Liver (tissue), 3 donors: ENCODE results near the gene RASA3.

Experiments used
- EGR1 ChIP-seq, 2 donors: IDR thresholded peaks; 2 replicates each; pipeline ENCODE4 v1.6.1; 2016 to 2018; ENCODE audit warnings: antibody characterized with exemption in 2 of 2, low read depth in 2 of 2
- GABPA ChIP-seq, 2 donors: IDR thresholded peaks in 1 of 2; conservative IDR thresholded peaks in 1 of 2; 2 replicates each; pipeline ENCODE4 v1.6.1; 2016; ENCODE audit warnings: antibody characterized with exemption in 2 of 2, mild to moderate bottlenecking in 1 of 2, moderate library complexity in 1 of 2
- JUND ChIP-seq, 2 donors: IDR thresholded peaks; 2 replicates each; pipeline ENCODE4 v1.6.1; 2016; ENCODE audit warnings: antibody characterized with exemption in 2 of 2
- RAD21 ChIP-seq, 2 donors: IDR thresholded peaks; 2 replicates each; pipeline ENCODE4 v1.6.1; 2016; ENCODE audit warnings: antibody characterized with exemption in 2 of 2, mild to moderate bottlenecking in 2 of 2
- RXRA ChIP-seq, 2 donors: IDR thresholded peaks; 2 replicates each; pipeline ENCODE4 v1.6.1; 2017 to 2018; ENCODE audit warnings: antibody characterized with exemption in 2 of 2, mild to moderate bottlenecking in 1 of 2
- SP1 ChIP-seq: IDR thresholded peaks from 2 replicates; pipeline ENCODE4 v1.6.1; 2018; ENCODE audit warnings: antibody characterized with exemption, mild to moderate bottlenecking
- TAF1 ChIP-seq: conservative IDR thresholded peaks from 2 replicates; pipeline ENCODE4 v1.6.1; 2016; ENCODE audit warnings: antibody characterized with exemption, mild to moderate bottlenecking
- YY1 ChIP-seq: IDR thresholded peaks from 2 replicates; pipeline ENCODE4 v1.6.1; 2016; ENCODE audit warnings: antibody characterized with exemption, mild to moderate bottlenecking
- TF ChIP-seq, protein P1 (sequence below): IDR thresholded peaks from 2 replicates; pipeline ENCODE4 v1.6.1; 2016; ENCODE audit warnings: antibody characterized with exemption
- TF ChIP-seq, protein P2 (sequence below): fragments of 150-350 bp; IDR thresholded peaks from 2 replicates; pipeline ENCODE4 v1.5.1; 2017; ENCODE audit warnings: improper control_type of control experiment, low read depth, low read length; ENCODE audit not compliant: missing input control
- TF ChIP-seq, protein P3 (sequence below): IDR thresholded peaks from 2 replicates; pipeline ENCODE4 v1.6.1; 2016; ENCODE audit warnings: antibody characterized with exemption, mild to moderate bottlenecking
- donor health status: healthy.
- donor health status: healthy.

DNA sequence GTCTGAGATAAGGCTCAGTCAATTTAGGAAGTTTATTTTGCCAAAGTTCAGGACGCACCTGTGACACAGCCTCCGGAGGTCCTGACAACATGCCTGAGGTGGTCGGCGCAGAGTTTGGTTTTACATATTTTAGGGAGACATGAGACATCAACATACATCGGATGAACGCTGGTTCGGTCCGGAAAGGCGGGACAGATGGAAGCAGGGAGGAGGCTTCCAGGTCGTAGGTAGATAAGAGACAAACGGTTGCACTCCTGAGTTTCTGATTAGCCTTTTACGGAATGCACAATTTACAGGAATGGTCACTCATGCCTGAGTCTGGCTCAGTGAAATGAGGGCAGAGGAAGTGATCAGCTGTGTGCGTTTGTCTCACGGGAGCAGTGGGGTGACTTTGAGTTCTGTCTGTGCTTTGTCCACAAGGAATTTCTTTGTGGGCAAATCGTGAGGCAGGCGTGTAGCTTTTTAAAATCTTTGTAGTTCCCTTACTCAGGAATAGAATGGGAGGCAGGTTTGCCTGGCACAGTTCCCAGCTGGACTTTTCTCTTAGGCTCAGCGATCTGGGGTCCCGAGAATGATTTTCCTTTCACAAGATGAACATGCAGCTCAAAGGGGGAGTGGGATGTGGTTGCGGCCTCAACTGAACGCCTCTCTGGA is 194.8 kb downstream of the RASA3 start:
- TF ChIP-seq, protein P1, sequence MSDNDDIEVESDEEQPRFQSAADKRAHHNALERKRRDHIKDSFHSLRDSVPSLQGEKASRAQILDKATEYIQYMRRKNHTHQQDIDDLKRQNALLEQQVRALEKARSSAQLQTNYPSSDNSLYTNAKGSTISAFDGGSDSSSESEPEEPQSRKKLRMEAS: no peak
- TF ChIP-seq, protein P2, sequence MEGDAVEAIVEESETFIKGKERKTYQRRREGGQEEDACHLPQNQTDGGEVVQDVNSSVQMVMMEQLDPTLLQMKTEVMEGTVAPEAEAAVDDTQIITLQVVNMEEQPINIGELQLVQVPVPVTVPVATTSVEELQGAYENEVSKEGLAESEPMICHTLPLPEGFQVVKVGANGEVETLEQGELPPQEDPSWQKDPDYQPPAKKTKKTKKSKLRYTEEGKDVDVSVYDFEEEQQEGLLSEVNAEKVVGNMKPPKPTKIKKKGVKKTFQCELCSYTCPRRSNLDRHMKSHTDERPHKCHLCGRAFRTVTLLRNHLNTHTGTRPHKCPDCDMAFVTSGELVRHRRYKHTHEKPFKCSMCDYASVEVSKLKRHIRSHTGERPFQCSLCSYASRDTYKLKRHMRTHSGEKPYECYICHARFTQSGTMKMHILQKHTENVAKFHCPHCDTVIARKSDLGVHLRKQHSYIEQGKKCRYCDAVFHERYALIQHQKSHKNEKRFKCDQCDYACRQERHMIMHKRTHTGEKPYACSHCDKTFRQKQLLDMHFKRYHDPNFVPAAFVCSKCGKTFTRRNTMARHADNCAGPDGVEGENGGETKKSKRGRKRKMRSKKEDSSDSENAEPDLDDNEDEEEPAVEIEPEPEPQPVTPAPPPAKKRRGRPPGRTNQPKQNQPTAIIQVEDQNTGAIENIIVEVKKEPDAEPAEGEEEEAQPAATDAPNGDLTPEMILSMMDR: no peak
- TF ChIP-seq RXRA (IDR thresholded peaks at IDR 0.05) (no peak), TAF1 (no peak), EGR1 (IDR thresholded peaks at IDR 0.05; ENCODE audit: low read depth in 2 of 2) (no peak), GABPA (IDR thresholded peaks at IDR 0.05 in 1 of 2, conservative IDR thresholded peaks at IDR 0.05 in 1 of 2) (no peak), RAD21 (IDR thresholded peaks at IDR 0.05) (no peak), SP1 (no peak), YY1 (no peak), JUND (IDR thresholded peaks at IDR 0.05) (no peak)
- TF ChIP-seq, protein P3, sequence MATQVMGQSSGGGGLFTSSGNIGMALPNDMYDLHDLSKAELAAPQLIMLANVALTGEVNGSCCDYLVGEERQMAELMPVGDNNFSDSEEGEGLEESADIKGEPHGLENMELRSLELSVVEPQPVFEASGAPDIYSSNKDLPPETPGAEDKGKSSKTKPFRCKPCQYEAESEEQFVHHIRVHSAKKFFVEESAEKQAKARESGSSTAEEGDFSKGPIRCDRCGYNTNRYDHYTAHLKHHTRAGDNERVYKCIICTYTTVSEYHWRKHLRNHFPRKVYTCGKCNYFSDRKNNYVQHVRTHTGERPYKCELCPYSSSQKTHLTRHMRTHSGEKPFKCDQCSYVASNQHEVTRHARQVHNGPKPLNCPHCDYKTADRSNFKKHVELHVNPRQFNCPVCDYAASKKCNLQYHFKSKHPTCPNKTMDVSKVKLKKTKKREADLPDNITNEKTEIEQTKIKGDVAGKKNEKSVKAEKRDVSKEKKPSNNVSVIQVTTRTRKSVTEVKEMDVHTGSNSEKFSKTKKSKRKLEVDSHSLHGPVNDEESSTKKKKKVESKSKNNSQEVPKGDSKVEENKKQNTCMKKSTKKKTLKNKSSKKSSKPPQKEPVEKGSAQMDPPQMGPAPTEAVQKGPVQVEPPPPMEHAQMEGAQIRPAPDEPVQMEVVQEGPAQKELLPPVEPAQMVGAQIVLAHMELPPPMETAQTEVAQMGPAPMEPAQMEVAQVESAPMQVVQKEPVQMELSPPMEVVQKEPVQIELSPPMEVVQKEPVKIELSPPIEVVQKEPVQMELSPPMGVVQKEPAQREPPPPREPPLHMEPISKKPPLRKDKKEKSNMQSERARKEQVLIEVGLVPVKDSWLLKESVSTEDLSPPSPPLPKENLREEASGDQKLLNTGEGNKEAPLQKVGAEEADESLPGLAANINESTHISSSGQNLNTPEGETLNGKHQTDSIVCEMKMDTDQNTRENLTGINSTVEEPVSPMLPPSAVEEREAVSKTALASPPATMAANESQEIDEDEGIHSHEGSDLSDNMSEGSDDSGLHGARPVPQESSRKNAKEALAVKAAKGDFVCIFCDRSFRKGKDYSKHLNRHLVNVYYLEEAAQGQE: no peak
